ENCODE data around the gene VAV2.

GRCh38 chr9:133857639-133858038 is 134.5 kb downstream of the VAV2 start:
- TF ChIP-seq CTCF (IDR thresholded peaks at IDR 0.05) (no peak), POLR2AphosphoS5 (IDR thresholded peaks at IDR 0.05) (no peak)

All from sigmoid colon (tissue), 4 donors.